Fibroblast of peridontal ligament (primary cell): ENCODE results near the gene SLC35G3.
A peak's percentile ranks its signal among the peaks of the same experiment; 100 is the strongest.
"Not testable (repeated sequence)": the region's sequence is repeated elsewhere in the genome, so short reads cannot be mapped to it uniquely, and the experiment has no call there.

ENCODE experiments used
- DNase-seq: peaks from one replicate; pipeline ENCODE4 v3.0.0-alpha.2; 2010; ENCODE audit errors: extremely low read depth

The SLC35G3 gene

GRCh38 chr17:35210741-35211140 is 16.5 kb upstream of the SLC35G3 start:
- no peak for DNase-seq

- DNase-seq: not testable (repeated sequence)
These were observed 8.4 kb upstream of the SLC35G3 start for GRCh38 chr17:35202582-35202981.

GRCh38 chr17:35195062-35195461 is 869 bp upstream of the SLC35G3 start:
- DNase-seq: not testable (repeated sequence)

GRCh38 chr17:35192708-35193107 is 1.5 kb downstream of the SLC35G3 start:
- no peak for DNase-seq

- peak; percentile 6 for DNase-seq
These were observed 3.0 kb downstream of the SLC35G3 start for GRCh38 chr17:35191001-35191695.

GRCh38 chr17:35189291-35189690 is 4.9 kb downstream of the SLC35G3 start:
- peak; percentile 34 for DNase-seq

GRCh38 chr17:35188111-35188510 is 6.1 kb downstream of the SLC35G3 start:
- peak; percentile 4 for DNase-seq

- no peak for DNase-seq
These were observed 6.7 kb downstream of the SLC35G3 start for GRCh38 chr17:35187481-35187880.

GRCh38 chr17:35185849-35186248 is 8.3 kb downstream of the SLC35G3 start:
- DNase-seq: no peak

- no peak for DNase-seq
These were observed 9.9 kb downstream of the SLC35G3 start for GRCh38 chr17:35184274-35184673.

GRCh38 chr17:35183332-35183731 is 10.9 kb downstream of the SLC35G3 start:
- no peak for DNase-seq

- DNase-seq: not testable (repeated sequence)
These were observed 14.8 kb downstream of the SLC35G3 start for GRCh38 chr17:35179379-35179778.

GRCh38 chr17:35176897-35177296 is 17.3 kb downstream of the SLC35G3 start:
- DNase-seq: no peak

- DNase-seq: no peak
These were observed 18.4 kb downstream of the SLC35G3 start for GRCh38 chr17:35175638-35176415.

GRCh38 chr17:35174835-35175334 is 19.3 kb downstream of the SLC35G3 start:
- no peak for DNase-seq

- DNase-seq: not testable (repeated sequence)
These were observed 21.9 kb downstream of the SLC35G3 start for GRCh38 chr17:35172321-35172720.

GRCh38 chr17:35171834-35172233 is 22.4 kb downstream of the SLC35G3 start:
- peak; percentile 59 for DNase-seq

- DNase-seq: peak; percentile 73
These were observed 23.0 kb downstream of the SLC35G3 start for GRCh38 chr17:35170968-35171771.

GRCh38 chr17:35169835-35170363 is 24.3 kb downstream of the SLC35G3 start:
- no peak for DNase-seq

- peak; percentile 30 for DNase-seq
These were observed 26.5 kb downstream of the SLC35G3 start for GRCh38 chr17:35167666-35168065.

GRCh38 chr17:35167046-35167445 is 27.1 kb downstream of the SLC35G3 start:
- DNase-seq: no peak

- no peak for DNase-seq
These were observed 27.7 kb downstream of the SLC35G3 start for GRCh38 chr17:35166526-35166925.
